NCI-H526 treated with DMSO at 0.1 percent for 48 hours (cell line): ENCODE results near the gene RIC8B.

Experiments
- DNase-seq: peaks from one replicate; lab custom pipeline; 2025; lab: John Stamatoyannopoulos, UW

The RIC8B gene

GRCh38 chr12:106758349-106759110 is 16.0 kb upstream of the RIC8B start:
- DNase-seq = no peak

GRCh38 chr12:106759526-106760183 is 14.8 kb upstream of the RIC8B start:
- DNase-seq = no peak

GRCh38 chr12:106760184-106760531 is 14.3 kb upstream of the RIC8B start:
- peak; percentile 6 for DNase-seq

- DNase-seq = no peak
Observed at GRCh38 chr12:106764220-106764619, 10.3 kb upstream of the RIC8B start.

- DNase-seq = no peak
Observed at GRCh38 chr12:106764738-106765137, 9.7 kb upstream of the RIC8B start.

- no peak for DNase-seq
Observed at GRCh38 chr12:106766393-106766826, 8.1 kb upstream of the RIC8B start.

- no peak for DNase-seq
Observed at GRCh38 chr12:106767206-106767605, 7.3 kb upstream of the RIC8B start.

GRCh38 chr12:106767954-106768822 is 6.3 kb upstream of the RIC8B start:
- DNase-seq = no peak

GRCh38 chr12:106769078-106769477 is 5.4 kb upstream of the RIC8B start:
- DNase-seq = no peak

- no peak for DNase-seq
Observed at GRCh38 chr12:106769546-106769945, 4.9 kb upstream of the RIC8B start.

- DNase-seq = no peak
Observed at GRCh38 chr12:106771425-106771824, 3.1 kb upstream of the RIC8B start.

GRCh38 chr12:106773286-106774004 is 1.0 kb upstream of the RIC8B start:
- DNase-seq = no peak

GRCh38 chr12:106774808-106775524 is 484 bp downstream of the RIC8B start:
- DNase-seq = no peak

GRCh38 chr12:106776897-106777296 is 2.4 kb downstream of the RIC8B start:
- no peak for DNase-seq

GRCh38 chr12:106780010-106780631 is 5.6 kb downstream of the RIC8B start:
- peak; percentile 87 for DNase-seq

GRCh38 chr12:106782619-106783018 is 8.1 kb downstream of the RIC8B start:
- no peak for DNase-seq

- no peak for DNase-seq
Observed at GRCh38 chr12:106783515-106783914, 9.0 kb downstream of the RIC8B start.

GRCh38 chr12:106790020-106790419 is 15.5 kb downstream of the RIC8B start:
- no peak for DNase-seq

- no peak for DNase-seq
Observed at GRCh38 chr12:106791531-106791930, 17.0 kb downstream of the RIC8B start.

GRCh38 chr12:106794369-106794768 is 19.9 kb downstream of the RIC8B start:
- DNase-seq = no peak

- no peak for DNase-seq
Observed at GRCh38 chr12:106801167-106801708, 26.8 kb downstream of the RIC8B start.
